OCI-LY7 (cell line): ENCODE measurements around the gene PTPRF.

Source experiments
- EZH2phosphoT487 ChIP-seq: fragments of 200-600 bp; sonication (generic); IDR thresholded peaks from 2 replicates; pipeline ENCODE4 v1.6.1; 2018; ENCODE audit warnings: low read depth, borderline replicate concordance, mild to moderate bottlenecking, mixed run types, antibody characterized with exemption, low read length, moderate library complexity, mixed read lengths
- TF ChIP-seq, protein P1 (sequence below): fragments of 200-600 bp; sonication (generic); conservative IDR thresholded peaks from 2 replicates; pipeline ENCODE4 v1.5.1; 2014; ENCODE audit warnings: mild to moderate bottlenecking, antibody characterized with exemption, low read length, moderate library complexity, mixed read lengths

GRCh38 chr1:43591181-43591580 is 60.5 kb downstream of the PTPRF start:
- TF ChIP-seq, protein P1, sequence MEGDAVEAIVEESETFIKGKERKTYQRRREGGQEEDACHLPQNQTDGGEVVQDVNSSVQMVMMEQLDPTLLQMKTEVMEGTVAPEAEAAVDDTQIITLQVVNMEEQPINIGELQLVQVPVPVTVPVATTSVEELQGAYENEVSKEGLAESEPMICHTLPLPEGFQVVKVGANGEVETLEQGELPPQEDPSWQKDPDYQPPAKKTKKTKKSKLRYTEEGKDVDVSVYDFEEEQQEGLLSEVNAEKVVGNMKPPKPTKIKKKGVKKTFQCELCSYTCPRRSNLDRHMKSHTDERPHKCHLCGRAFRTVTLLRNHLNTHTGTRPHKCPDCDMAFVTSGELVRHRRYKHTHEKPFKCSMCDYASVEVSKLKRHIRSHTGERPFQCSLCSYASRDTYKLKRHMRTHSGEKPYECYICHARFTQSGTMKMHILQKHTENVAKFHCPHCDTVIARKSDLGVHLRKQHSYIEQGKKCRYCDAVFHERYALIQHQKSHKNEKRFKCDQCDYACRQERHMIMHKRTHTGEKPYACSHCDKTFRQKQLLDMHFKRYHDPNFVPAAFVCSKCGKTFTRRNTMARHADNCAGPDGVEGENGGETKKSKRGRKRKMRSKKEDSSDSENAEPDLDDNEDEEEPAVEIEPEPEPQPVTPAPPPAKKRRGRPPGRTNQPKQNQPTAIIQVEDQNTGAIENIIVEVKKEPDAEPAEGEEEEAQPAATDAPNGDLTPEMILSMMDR = no peak
- no peak for TF ChIP-seq EZH2phosphoT487
